Upper lobe of left lung (tissue), 4 donors: ENCODE measurements around the gene OGDH.

Experiments used
- CTCF ChIP-seq, 6 experiments: fragments of 450-650 bp in 4 of 6; fragments of 200-600 bp in 2 of 6; sonication (generic) in 2 of 6; IDR thresholded peaks; one replicate each; pipeline ENCODE4 v1.5.1; 2016 to 2019; ENCODE audit warnings: antibody characterized with exemption in 6 of 6
- POLR2A ChIP-seq, 4 donors: fragments of 450-650 bp; IDR thresholded peaks; one replicate each; pipeline ENCODE4 v1.5.1; 2016 to 2017; ENCODE audit warnings: antibody characterized with exemption in 4 of 4, mild to moderate bottlenecking in 2 of 4
- POLR2AphosphoS5 ChIP-seq, 2 donors: sonication (generic); formaldehyde crosslinking; IDR thresholded peaks; one replicate each; pipeline ENCODE4 v1.5.1; 2017; ENCODE audit warnings: antibody characterized with exemption in 2 of 2

- TF ChIP-seq CTCF (IDR thresholded peaks at IDR 0.05) (no peak), POLR2A (IDR thresholded peaks at IDR 0.05) (no peak), POLR2AphosphoS5 (IDR thresholded peaks at IDR 0.05) (no peak)
Observed at GRCh38 chr7:44563171-44563679, 43.2 kb upstream of the OGDH start.
